GM19193 (cell line): ENCODE measurements around the gene SLC22A12.

Experiments
- POLR2A ChIP-seq: IDR thresholded peaks from 4 replicates; pipeline ENCODE4 v1.6.1; 2011; ENCODE audit not compliant: insufficient read depth, insufficient read length; ENCODE audit errors: extremely low read depth

Gene SLC22A12

DNA sequence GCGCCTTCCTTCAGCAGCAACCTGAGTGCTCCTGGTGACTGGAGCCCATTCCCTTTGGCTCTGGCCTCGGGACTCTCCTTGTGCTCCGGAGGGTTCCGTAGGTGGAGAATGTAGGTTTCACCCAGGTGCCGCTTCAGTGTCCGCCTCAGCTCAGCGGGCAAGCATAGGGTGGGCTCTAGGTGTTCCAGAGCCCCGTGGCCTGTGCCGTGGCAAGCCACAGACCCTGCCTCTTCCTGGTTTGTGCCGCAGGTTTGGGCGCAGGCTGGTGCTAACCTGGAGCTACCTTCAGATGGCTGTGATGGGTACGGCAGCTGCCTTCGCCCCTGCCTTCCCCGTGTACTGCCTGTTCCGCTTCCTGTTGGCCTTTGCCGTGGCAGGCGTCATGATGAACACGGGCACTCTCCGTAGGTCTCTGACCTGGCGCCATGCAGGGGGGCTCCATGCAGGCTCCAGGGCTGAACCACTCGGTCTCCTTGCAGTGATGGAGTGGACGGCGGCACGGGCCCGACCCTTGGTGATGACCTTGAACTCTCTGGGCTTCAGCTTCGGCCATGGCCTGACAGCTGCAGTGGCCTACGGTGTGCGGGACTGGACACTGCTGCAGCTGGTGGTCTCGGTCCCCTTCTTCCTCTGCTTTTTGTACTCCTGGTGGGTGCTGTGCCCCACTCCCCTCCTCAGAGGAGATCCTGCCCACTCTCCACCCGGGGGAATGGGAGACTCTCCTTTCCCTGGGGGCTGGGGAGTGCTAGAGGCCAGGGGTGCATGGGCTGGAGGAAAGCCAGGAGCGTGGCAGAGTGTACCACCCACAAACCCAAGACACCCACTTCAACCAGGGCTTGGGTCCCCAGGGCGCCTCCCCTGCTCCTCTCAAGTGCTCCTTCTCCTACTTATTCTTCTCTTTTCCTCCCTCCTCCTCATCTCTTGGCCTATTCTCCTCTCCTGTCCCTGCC is 2.4 kb downstream of the SLC22A12 start:
- no peak for TF ChIP-seq POLR2A

DNA sequence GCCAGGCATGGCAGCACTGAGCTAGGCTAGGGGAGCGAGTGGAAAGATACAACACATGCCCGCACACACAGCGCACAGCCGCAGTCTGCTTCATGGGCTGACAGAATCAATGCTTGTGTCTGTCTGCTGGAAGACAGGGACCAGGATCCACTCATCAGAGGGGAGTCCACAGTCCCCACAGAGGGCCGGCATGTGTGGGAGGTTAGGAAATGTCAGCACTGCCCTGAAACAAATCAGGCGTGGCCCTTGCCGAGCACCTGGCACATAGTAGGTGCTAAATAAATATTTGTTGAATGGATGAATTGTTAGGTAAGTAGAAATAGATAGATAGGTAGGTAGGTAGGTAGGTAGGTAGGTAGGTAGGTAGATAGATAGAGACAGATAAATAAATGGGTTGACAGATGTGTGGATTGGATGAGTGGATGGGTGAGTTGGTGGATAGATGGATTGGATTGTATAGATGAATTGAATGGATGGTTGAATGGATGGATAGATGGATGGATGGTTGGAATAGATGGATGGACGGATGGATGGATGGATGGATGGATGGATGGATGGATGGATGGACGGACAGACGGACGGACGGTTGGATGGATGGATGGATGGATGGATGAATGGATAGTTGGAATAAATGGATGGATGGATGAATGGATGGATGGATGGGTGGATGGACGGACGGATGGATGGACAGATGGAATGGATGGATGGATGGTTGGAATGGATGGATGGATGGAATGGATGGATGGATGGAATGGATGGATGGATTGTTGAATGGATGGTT is 3.3 kb downstream of the SLC22A12 start:
- no peak for TF ChIP-seq POLR2A

DNA sequence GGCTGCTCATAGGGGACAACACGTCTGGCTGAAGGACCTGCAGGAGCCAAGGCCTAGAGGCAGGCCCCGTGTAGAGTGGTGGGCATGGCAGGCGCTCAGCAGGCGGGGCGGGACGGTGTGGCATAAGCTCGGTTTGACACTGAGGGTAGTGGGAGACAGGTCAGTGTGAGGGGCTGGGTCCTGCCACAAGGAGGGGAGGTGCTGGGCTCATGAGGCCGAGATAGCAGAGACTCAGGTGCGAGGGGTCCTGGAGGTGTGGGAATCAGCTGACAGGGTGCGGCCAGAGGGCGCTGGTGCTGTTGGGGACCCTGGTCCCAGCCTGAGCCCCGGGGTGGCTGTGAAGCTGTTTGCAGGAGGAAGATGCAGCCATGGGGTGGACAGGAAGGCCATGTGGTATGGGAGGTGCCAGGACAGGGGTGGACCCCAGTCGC is 6.7 kb downstream of the SLC22A12 start:
- TF ChIP-seq POLR2A = no peak

DNA sequence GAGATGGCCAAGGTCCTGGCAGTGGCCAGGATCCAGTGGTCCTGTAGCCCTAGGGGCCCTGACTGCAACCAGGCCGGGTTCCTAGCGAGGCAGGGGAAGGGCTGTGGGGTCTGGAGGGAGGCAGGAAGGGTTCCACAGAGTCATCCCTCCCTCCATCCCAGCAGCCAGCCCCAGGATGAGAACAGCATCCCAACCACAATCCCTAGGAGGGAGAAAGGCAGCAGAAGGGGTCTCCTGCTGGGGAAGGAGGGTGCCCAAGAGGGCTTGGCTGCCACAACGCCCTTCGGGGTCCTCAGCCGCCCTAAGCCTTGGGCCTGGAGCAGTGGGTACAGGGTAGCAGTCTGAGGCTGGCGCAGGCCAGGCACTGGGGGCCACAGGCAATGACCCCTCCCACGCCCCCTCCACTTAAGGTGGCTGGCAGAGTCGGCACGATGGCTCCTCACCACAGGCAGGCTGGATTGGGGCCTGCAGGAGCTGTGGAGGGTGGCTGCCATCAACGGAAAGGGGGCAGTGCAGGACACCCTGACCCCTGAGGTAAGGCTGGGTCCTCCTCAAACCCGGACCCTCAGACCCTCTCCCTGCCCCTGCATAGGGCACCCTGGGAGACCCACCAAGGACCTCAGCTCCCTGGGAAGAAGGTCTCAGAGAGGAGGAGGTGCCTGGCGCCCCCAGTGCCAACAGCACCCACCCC is 7.2 kb downstream of the SLC22A12 start:
- no peak for TF ChIP-seq POLR2A

DNA sequence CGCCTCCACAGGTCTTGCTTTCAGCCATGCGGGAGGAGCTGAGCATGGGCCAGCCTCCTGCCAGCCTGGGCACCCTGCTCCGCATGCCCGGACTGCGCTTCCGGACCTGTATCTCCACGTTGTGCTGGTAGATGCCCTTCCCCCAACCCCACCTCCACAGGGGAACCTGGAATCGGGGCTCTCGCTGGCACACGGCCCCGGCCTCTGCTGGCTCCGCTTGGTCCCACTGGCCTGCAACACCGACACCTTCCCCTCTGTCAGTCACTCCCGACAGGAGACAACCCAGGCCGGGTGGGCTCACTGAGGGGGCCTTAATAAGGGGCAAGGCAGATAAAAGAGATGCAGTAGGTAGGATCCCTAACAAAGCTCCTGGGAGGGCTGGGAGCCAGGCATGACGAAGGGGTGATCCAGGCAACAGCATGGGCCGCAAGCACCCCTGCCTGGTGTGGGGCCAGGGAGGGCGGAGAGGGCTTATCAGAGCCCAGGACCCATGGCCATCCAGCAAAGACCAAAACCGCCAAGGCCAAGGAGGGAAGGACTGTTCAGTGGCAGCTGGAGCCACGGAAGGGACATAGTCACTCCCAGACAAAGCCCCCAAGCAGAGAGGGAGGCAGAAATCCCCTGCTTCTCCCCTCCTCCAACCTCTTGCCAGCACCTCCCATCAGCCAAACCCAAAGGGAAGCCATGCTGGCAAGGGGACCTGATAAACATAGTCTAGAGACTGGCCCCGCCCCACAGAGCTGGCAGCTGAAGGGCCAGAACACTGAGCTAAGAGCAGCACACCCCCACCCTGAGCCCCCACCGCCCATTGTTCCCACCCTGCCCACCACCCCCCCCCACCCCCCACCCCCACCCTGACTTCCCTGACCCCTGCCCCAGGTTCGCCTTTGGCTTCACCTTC is 8.0 kb downstream of the SLC22A12 start:
- TF ChIP-seq POLR2A = no peak

DNA sequence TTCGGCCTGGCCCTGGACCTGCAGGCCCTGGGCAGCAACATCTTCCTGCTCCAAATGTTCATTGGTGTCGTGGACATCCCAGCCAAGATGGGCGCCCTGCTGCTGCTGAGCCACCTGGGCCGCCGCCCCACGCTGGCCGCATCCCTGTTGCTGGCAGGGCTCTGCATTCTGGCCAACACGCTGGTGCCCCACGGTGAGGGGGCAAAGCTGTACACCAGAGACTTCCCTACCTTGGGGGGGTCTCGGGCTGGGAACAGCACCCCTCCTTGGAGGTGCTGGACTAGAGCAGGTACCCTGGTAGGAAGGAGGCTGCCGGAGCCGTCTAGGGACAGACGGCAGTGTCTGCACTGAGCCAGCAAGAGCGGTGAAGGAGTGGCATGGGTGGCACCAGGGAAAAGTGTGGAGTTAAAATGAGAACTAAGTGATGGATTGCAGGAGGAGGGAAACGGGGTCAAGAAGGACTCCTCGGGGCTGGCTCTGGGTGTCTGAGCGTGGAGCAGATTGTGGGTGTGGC is 8.7 kb downstream of the SLC22A12 start:
- no peak for TF ChIP-seq POLR2A

DNA sequence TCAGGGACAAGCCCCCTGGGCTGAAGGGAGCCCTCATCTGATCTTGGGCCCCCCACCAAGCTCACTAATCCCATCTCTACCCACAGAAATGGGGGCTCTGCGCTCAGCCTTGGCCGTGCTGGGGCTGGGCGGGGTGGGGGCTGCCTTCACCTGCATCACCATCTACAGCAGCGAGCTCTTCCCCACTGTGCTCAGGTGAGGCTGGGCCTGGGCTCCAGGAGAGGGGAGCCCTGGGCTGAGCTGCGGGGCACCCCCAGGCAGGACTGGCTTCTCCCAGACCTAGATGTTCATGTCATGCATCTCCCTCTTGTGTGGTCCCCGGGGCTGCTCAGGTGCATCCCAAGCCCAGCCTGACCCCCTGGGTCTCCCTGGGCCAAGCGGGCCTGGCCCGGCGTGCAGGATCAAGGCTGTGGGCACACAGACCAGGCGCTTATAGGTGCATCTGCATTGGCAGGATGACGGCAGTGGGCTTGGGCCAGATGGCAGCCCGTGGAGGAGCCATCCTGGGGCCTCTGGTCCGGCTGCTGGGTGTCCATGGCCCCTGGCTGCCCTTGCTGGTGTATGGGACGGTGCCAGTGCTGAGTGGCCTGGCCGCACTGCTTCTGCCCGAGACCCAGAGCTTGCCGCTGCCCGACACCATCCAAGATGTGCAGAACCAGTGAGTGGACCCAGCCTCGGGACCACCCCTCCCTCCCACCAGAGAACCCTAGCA is 9.4 kb downstream of the SLC22A12 start:
- TF ChIP-seq POLR2A = no peak

DNA sequence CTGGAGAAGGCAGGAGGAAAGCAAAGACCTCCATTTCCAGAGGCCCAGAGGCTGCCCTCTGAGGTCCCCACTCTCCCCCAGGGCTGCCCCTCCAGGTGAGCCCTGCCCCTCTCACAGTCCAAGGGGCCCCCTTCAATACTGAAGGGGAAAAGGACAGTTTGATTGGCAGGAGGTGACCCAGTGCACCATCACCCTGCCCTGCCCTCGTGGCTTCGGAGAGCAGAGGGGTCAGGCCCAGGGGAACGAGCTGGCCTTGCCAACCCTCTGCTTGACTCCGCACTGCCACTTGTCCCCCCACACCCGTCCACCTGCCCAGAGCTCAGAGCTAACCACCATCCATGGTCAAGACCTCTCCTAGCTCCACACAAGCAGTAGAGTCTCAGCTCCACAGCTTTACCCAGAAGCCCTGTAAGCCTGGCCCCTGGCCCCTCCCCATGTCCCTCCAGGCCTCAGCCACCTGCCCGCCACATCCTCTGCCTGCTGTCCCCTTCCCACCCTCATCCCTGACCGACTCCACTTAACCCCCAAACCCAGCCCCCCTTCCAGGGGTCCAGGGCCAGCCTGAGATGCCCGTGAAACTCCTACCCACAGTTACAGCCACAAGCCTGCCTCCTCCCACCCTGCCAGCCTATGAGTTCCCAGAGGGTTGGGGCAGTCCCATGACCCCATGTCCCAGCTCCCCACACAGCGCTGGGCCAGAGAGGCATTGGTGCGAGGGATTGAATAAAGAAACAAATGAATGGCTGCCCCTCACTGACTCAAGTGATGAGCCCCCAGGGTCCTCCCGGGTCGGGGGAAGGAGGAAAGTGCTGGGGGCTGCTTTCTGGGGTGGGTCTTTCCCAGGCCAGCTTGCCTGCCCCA is 10.8 kb downstream of the SLC22A12 start:
- TF ChIP-seq POLR2A = no peak

DNA sequence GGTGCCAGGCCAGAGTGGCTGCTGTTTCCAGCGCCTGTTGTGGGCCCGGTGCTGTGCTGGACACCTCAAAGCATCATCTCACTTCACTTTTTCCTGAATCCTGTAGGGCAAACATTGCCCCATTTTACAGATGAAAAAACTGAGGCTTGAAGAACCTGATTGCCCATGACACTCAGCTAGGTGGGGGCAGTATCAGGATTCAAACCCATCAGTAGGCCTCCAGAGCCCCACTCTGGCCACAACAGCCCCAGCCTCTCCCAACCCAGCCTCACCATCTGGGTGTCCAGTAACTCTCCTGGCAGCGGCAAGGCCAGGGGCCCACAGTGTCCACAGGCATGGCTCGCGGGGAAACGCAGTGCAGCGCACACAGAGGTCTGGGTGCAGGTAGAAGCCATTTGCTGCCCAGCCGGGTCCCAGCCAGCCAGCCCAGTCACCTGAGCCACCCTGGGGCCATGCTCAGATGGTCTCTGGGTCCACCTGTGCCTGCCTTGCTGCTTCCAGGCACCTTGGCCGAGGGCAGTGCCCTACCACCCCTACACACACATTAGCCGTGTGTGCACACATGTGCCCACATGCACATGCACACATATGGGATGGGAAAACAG is 11.5 kb downstream of the SLC22A12 start:
- no peak for TF ChIP-seq POLR2A

DNA sequence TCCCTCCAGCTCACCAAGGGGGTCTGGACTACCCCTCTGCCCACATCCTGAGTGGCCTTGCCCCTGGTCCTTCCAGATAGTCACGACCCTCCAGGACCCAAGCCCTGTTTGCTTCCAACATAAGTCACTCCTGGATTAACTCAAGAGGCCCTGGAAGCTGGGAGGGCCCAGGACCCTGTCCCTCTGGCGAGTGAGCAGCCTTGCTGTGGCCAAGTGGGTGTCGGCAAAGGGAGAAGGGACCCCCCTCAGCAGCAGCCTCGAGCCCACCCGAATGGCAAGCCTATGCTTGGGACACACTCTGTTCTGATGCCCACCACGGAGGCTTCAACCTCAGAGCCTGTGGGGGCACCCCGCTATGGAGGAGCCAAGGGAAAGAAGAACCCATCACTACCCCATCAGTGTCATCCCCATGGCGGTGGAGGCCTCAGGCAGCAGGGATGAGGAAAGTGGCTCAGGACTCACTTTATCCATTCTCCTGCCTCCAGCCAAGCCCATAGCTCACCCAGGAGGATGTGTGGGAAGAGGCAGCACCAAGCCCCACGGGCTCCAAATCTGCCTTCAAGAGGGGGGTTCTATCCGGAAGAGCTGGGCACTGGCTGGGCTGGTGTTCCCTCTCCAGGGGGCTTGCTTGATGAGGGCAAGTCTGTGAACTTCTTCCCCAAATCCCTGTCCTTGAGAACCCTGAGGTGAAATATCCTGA is 12.5 kb downstream of the SLC22A12 start:
- no peak for TF ChIP-seq POLR2A

DNA sequence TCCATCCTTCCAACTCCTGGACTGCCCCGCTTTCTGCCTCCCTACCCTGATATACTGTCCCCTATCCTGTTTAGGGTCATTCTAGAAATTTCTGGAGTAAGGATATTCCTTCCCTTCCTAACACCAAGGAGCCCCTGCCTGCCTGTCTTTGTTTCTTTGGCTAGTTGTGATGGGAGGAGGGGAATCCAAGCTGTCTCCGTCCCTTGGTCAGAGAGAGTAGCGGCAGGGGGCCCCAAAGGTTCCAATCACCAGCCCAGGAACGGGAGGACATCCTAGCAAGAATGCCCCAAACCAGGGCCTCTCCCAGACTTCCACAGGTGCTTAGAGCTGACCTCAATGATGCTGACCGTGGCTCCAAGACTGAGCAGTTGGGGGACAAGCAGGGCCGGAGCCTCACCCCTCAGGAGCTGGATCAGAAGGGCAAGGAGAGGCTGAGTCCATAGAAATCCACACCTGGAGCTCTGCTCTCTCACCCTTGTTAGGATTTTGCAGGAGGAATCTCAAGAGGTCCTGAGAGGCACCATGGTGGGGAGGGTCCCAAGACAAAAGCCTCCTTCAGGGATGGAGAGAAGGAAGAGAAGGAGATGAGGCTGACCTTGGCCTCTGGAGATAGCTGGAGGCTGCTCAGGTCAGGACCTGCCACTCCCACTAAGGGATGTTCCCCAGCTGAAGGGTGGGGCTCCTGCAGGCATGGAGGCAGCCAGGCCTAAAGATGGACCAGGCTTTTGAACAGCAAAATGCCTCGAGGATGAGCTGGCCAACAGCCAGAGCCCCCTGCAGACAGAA is 13.6 kb downstream of the SLC22A12 start:
- no peak for TF ChIP-seq POLR2A
